NCI-H1105 (cell line): ENCODE data around the gene PCDHB4.
"Not testable (repeated sequence)": the region's sequence is repeated elsewhere in the genome, so short reads cannot be mapped to it uniquely, and the experiment has no call there.

Experiments used
- DNase-seq: peaks from one replicate; lab custom pipeline; 2025; lab: John Stamatoyannopoulos, UW

Gene PCDHB4

GRCh38 chr5:141121563-141121962, at the start of gene PCDHB4:
Gene PCDHB4 (plus strand): TSS chr5:141121818. CDS start chr5:141121999, 181 bp downstream.
- DNase-seq: no peak

GRCh38 chr5:141077826-141078225, 43.8 kb upstream of the PCDHB4 start:
- no peak for DNase-seq

DNA sequence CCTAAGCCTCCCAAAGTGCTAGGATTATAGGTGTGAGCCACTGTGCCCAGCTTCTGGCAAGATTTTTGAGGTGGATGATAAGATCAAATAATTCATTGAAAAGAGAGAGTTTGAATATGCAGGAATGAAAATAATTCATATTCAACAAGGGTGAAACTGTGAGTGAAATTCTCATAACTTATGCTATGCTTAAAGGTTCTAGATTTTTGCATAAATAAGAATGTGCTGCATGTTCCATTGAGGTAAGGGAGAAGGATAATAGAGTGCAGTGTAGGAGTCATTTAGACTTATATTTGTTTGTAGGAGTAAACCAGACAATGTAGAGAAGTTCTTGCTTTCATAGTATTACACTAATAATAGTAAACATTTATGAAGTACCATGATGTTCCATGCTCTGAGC, 39.4 kb upstream of the PCDHB4 start:
- no peak for DNase-seq

- DNase-seq: no peak
Observed at GRCh38 chr5:141084487-141084989, 37.1 kb upstream of the PCDHB4 start.

- no peak for DNase-seq
Observed at GRCh38 chr5:141094481-141095262, 26.9 kb upstream of the PCDHB4 start, which contains the start of gene PCDHB2. Gene PCDHB2 (plus strand): TSS chr5:141094615. CDS start chr5:141094791, 176 bp downstream.

GRCh38 chr5:141095263-141095641, 26.4 kb upstream of the PCDHB4 start:
- DNase-seq: no peak

- DNase-seq: not testable (repeated sequence)
Observed at GRCh38 chr5:141096181-141096580, 25.4 kb upstream of the PCDHB4 start.

DNA sequence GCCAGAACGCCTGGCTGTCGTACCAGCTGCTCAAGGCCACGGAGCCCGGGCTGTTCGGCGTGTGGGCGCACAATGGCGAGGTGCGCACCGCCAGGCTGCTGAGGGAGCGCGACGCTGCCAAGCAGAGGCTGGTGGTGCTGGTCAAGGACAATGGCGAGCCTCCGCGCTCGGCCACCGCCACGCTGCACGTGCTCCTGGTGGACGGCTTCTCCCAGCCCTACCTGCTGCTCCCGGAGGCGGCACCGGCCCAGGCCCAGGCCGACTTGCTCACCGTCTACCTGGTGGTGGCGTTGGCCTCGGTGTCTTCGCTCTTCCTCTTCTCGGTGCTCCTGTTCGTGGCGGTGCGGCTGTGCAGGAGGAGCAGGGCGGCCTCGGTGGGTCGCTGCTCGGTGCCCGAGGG, 25.0 kb upstream of the PCDHB4 start:
- DNase-seq: not testable (repeated sequence)

DNA sequence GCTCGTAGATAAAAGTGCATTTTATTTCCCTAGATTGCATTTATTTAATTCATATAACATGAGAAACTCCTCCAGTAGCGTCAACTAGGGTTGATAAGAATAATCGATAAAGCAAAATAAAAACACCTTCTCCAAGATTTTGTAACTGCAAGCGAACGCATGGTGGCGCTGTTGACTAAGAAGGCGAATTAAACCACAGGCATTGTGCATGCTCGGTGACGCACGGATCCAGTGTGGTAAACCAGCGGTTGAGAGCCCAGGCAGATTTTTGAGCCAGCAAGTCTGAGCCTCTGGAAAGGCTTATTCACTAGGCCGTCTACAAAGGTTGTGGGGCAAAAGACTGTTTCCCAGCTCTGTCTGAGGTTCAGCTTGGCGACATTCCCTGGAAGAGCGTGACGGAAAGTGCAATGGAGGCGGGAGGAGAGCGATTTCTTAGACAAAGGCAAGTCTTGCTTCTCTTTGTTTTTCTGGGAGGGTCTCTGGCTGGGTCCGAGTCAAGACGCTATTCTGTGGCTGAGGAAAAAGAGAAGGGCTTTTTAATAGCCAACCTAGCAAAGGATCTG, 21.3 kb upstream of the PCDHB4 start, which contains the start of gene PCDHB3:
PCDHB3 (plus strand) TSS at position 231 of the 563 bp plus-strand sequence; CDS start at position 408, 177 bp downstream.
- no peak for DNase-seq

DNA sequence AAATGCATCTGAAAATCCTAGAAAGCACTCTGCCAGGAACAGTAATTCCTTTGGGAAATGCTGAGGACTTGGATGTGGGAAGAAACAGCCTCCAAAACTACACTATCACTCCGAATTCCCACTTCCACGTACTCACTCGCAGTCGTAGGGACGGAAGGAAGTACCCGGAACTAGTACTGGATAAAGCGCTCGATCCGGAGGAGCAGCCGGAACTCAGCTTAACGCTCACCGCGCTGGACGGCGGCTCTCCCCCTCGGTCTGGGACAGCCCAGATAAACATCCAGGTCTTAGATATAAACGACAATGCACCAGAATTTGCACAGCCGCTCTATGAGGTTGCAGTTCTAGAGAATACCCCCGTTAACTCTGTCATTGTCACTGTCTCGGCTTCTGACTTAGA, 20.6 kb upstream of the PCDHB4 start:
- DNase-seq: no peak

- not testable (repeated sequence) for DNase-seq
Observed at GRCh38 chr5:141102070-141102469, 19.5 kb upstream of the PCDHB4 start.

DNA sequence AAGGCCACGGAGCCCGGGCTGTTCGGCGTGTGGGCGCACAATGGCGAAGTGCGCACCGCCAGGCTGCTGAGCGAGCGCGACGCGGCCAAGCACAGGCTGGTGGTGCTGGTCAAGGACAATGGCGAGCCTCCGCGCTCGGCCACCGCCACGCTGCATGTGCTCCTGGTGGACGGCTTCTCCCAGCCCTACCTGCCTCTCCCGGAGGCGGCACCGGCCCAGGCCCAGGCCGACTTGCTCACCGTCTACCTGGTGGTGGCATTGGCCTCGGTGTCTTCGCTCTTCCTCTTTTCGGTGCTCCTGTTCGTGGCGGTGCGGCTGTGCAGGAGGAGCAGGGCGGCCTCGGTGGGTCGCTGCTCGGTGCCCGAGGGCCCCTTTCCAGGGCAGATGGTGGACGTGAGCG, 19.1 kb upstream of the PCDHB4 start:
- DNase-seq: not testable (repeated sequence)

GRCh38 chr5:141105350-141105749, 16.3 kb upstream of the PCDHB4 start:
- DNase-seq: no peak

GRCh38 chr5:141119250-141119649, 2.4 kb upstream of the PCDHB4 start:
- DNase-seq: no peak

GRCh38 chr5:141121985-141122384, 367 bp downstream of the PCDHB4 start:
- no peak for DNase-seq

DNA sequence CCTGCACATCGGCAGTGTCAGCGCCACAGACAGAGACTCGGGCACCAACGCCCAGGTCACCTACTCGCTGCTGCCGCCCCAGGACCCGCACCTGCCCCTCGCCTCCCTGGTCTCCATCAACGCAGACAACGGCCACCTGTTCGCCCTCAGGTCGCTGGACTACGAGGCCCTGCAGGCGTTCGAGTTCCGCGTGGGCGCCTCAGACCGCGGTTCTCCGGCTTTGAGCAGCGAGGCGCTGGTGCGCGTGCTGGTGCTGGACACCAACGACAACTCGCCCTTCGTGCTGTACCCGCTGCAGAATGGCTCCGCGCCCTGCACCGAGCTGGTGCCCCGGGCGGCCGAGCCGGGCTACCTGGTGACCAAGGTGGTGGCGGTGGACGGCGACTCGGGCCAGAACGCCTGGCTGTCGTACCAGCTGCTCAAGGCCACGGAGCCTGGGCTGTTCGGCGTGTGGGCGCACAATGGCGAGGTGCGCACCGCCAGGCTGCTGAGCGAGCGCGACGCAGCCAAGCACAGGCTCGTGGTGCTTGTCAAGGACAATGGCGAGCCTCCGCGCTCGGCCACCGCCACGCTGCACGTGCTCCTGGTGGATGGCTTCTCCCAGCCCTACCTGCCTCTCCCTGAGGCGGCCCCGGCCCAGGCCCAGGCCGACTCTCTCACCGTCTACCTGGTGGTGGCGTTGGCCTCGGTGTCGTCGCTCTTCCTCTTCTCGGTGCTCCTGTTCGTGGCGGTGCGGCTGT, 1.9 kb downstream of the PCDHB4 start:
- not testable (repeated sequence) for DNase-seq

GRCh38 chr5:141127305-141127704, 5.7 kb downstream of the PCDHB4 start:
- no peak for DNase-seq

- peak; percentile 67 for DNase-seq
Observed at GRCh38 chr5:141135030-141135717, 13.6 kb downstream of the PCDHB4 start, which contains the start of gene PCDHB5. Gene PCDHB5 (plus strand): TSS chr5:141135206. CDS start chr5:141135435, 229 bp downstream.

- DNase-seq: no peak
Observed at GRCh38 chr5:141135718-141136266, 14.2 kb downstream of the PCDHB4 start.

- DNase-seq: not testable (repeated sequence)
Observed at GRCh38 chr5:141137346-141137745, 15.7 kb downstream of the PCDHB4 start.

- DNase-seq: no peak
Observed at GRCh38 chr5:141149812-141150211, 28.2 kb downstream of the PCDHB4 start, which contains the start of gene PCDHB6. Gene PCDHB6 (plus strand): TSS chr5:141150057. CDS start chr5:141150258, 201 bp downstream.
